AG04449 (cell line): Measurements from ENCODE around the gene CNRIP1.

Experiments used
- CTCF ChIA-PET: fragments of 350-600 bp; formaldehyde crosslinking; extraction: SDS; loops from one replicate; lab custom pipeline; 2021; ENCODE audit warnings: antibody characterized with exemption; lab: Yijun Ruan, JAX
- POLR2A ChIA-PET: fragments of 400-600, 350-600 bp; formaldehyde crosslinking; extraction: SDS; loops from one replicate; lab custom pipeline; 2020; ENCODE audit warnings: antibody characterized with exemption, inconsistent platforms; lab: Yijun Ruan, JAX
- DNase-seq: peaks from one replicate; pipeline ENCODE4 v3.0.0-alpha.2; 2010; ENCODE audit warnings: low read depth, low spot score
- H3K4me3 ChIP-seq: 2 replicates; pipeline ENCODE4 v1.5.1; 2011; ENCODE audit warnings: low read depth, mild to moderate bottlenecking, control low read depth, low read length
- CTCF ChIP-seq: IDR thresholded peaks from one replicate; pipeline ENCODE4 v1.5.1; 2011; ENCODE audit warnings: mild to moderate bottlenecking, moderate library complexity, low read length, control low read depth, inconsistent platforms; ENCODE audit not compliant: insufficient read depth; ENCODE audit errors: missing control alignments

Gene CNRIP1

DNA sequence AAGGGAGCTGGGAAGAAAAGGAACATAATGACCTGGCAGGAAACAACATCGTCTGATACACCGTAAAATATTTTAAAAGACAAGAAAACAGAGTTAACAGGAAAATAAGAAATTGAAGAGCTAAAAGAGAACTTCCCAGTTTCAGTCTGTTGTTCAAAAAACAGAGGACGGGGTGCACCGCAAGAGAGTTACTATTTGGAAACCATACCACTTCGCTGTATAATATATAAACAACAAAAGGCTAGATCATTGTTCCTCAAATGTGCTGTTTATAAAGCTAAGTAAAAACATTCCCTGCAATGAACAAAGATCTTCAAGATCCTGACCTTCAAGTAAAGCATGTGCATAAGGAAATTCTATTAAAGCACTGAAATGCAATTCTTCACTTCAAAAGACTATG lies 69.6 kb downstream of the CNRIP1 start:
- ChIA-PET POLR2A (no interaction called here), CTCF (interaction anchor here (0.7 to 5.5 kb wide), 18 partner anchors 9 to 191 kb away, joined by 3 to 50 read pairs (median 3); partner anchors contain the start of gene CNRIP1)
- no peak for DNase-seq
- TF ChIP-seq CTCF, result no peak
- peak overlapping the region; percentile 87 for H3K4me3 ChIP-seq

- POLR2A ChIA-PET, result no interaction called here
- no peak for DNase-seq
- TF ChIP-seq CTCF, result no peak
- CTCF ChIA-PET, result interaction anchor here (3.2 to 5.5 kb wide), 2 partner anchors 34 to 53 kb away, joined by 11 to 50 read pairs; no protein-coding TSS in a partner anchor
- no peak overlapping the region for H3K4me3 ChIP-seq
Observed at GRCh38 chr2:68248806-68249205, 70.9 kb downstream of the CNRIP1 start.

- no peak for DNase-seq
- no peak overlapping the region for H3K4me3 ChIP-seq
- ChIA-PET POLR2A (no interaction called here), CTCF (interaction anchor here (3.2 to 5.5 kb wide), 2 partner anchors 34 to 52 kb away, joined by 11 to 50 read pairs; no protein-coding TSS in a partner anchor)
- TF ChIP-seq CTCF, result no peak
Observed at GRCh38 chr2:68248361-68248760, 71.4 kb downstream of the CNRIP1 start.

GRCh38 chr2:68246396-68246795 lies 73.4 kb downstream of the CNRIP1 start:
- no peak for DNase-seq
- TF ChIP-seq CTCF, result no peak
- ChIA-PET POLR2A (interaction anchor here (1.0 kb wide), 1 partner anchor 10 kb away, joined by 3 read pairs; no protein-coding TSS in a partner anchor), CTCF (interaction anchor here (3.8 to 6.4 kb wide), 2 partner anchors 50 to 123 kb away, joined by 29 to 82 read pairs; no protein-coding TSS in a partner anchor)
- no peak overlapping the region for H3K4me3 ChIP-seq

DNA sequence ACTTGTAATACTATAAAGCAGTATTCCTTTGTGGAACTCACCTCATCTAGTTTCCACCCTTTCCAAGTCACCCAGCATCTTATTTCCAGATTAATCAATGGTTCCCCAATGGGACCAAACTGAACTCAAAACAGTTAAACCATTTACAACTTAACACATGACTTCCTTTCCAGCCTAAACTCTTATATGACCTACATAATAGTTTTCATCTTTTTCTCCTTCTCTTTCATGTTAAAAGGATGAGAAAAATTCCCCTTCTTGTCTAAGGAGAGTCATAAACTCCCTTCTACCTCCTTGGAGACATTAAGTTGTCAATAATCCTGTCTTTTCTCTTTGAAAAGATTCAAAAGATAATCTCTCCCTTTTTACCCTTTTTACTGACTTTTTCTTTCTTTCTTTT lies 74.1 kb downstream of the CNRIP1 start:
- no peak for TF ChIP-seq CTCF
- CTCF ChIA-PET, result interaction anchor here (1.0 to 6.4 kb wide), 5 partner anchors 27 to 122 kb away, joined by 3 to 82 read pairs (median 4); no protein-coding TSS in a partner anchor
- DNase-seq, result no peak
- POLR2A ChIA-PET, result interaction anchor here (1.0 kb wide), 1 partner anchor 9 kb away, joined by 3 read pairs; no protein-coding TSS in a partner anchor
- no peak overlapping the region for H3K4me3 ChIP-seq

DNA sequence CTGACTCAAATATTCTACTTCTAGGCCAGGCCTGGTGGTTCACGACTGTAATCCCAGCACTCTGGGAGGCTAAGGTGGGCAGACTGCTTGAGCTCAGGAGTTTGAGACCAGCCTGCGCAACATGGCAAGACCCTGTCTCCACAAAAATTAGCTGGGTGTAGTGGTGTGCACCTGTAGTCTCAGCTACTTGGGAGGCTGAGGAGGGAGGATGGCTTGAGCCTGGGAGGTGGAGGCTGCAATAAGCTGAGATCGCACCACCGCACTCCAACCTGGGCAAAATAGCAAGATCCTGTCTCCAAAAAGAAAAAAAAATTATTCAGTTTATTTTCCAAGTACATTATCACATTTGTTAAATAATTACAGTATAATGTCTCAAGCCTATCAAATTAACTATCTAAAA lies 74.7 kb downstream of the CNRIP1 start:
- TF ChIP-seq CTCF, result no peak
- CTCF ChIA-PET, result interaction anchor here (1.0 to 6.4 kb wide), 11 partner anchors 11 to 129 kb away, joined by 3 to 82 read pairs (median 3); no protein-coding TSS in a partner anchor
- H3K4me3 ChIP-seq, result no peak overlapping the region
- DNase-seq, result no peak
- POLR2A ChIA-PET, result no interaction called here
